SIG-M5 treated with dmso at 0.1 percent for 504 hours (cell line): Measurements from ENCODE around the gene SGSM1.

Experiments
- DNase-seq: peaks from one replicate; lab custom pipeline; 2025; ENCODE audit not compliant: unreplicated experiment; lab: John Stamatoyannopoulos, UW

SGSM1 gene

GRCh38 chr22:24948356-24949202 lies 142.6 kb downstream of the SGSM1 start:
- no peak for DNase-seq

DNA sequence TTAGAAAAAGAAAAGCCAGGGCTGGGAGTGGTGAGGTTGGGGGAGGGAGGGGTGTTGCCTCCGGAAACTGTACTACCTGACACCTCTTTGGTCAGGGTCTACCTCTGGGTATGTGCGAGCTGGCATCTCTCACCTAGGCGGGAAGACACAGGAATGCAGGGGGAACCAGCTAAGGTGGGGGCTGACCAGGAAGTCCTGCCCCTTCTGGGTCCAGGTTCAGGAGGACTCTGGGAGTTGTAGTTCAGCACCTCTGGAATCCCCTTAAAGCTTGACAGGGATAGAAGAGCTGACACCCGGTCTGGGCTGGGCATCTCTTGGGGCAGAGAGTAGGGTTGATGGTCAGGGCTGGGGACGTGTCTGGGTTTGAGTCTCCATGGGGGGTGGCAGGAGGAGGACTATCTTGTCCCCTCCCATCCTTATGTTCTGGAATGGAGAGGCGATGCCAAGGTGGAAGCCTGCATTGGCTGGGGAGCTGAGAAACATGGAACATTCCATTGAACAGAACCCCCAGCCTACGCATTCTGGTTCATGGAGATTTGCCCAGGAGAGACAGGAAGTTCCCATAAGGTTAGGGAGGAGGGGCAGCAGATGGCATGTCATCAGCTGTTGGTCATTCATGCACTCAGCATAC lies 144.4 kb downstream of the SGSM1 start:
- DNase-seq: no peak

GRCh38 chr22:24951942-24952836 lies 146.2 kb downstream of the SGSM1 start, which contains the start of gene KIAA1671:
Gene KIAA1671, plus strand, starts transcription at chr22:24952716. Its CDS starts 75,284 bp downstream, at chr22:25028000.
- peak; percentile 47 for DNase-seq

GRCh38 chr22:24952837-24953383 lies 146.9 kb downstream of the SGSM1 start:
- DNase-seq: no peak

DNA sequence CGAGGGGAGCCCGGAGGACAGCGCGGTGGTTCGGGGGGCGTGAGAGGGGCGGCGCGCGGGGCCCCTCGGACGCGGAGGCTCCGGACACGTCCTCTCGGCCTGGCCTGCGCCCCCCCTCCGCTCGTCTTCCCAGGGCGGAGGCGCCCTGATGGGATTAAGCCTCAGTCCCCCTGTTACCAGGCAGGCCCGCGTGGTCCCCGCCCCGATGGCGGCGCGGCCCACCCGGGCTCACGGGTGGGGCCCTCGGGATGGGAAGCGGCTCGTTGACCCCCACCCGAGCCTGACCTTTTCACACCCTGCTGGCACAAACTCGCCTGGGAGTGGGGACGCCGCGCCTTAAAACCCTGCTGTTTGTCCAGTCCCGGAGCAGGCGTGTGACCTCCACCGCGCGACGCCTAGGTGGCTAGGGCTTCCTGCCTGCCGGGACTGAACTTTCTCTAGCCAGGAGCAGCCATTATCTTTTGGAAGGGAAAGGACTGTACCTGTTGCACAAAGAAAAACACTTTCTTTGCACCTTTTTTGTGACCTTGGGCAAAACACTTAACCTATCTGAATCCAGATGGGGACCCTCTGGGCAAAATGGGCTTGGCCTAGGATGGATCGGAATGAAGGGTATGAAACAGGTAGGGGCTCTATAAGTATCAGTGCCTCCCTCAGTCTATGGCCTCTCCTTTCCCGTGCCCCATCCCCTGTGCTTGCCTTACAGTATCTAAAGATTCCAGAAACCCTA lies 147.5 kb downstream of the SGSM1 start:
- no peak for DNase-seq

- DNase-seq: no peak
Observed at GRCh38 chr22:24954114-24954463, 148.1 kb downstream of the SGSM1 start.

GRCh38 chr22:24954856-24955255 lies 148.8 kb downstream of the SGSM1 start:
- no peak for DNase-seq

DNA sequence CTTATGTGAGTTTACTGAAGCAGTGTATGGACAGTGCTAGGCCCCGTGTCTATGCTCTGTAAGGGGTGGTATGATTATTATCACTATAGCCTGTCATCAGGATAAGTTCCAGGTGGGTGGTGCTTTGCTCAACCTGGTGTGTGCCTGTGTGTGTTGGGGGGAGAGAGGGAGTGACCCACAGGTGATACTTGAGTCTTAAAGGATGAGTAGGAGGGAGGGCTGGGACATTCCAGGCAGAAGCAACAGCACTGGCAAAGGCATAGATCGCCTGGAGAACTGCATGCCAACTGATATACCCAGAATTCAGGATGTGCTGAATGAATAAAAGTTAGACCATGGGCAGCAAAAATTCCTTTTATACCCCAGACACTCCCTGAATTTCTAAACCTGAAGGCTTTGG lies 151.0 kb downstream of the SGSM1 start:
- no peak for DNase-seq

DNA sequence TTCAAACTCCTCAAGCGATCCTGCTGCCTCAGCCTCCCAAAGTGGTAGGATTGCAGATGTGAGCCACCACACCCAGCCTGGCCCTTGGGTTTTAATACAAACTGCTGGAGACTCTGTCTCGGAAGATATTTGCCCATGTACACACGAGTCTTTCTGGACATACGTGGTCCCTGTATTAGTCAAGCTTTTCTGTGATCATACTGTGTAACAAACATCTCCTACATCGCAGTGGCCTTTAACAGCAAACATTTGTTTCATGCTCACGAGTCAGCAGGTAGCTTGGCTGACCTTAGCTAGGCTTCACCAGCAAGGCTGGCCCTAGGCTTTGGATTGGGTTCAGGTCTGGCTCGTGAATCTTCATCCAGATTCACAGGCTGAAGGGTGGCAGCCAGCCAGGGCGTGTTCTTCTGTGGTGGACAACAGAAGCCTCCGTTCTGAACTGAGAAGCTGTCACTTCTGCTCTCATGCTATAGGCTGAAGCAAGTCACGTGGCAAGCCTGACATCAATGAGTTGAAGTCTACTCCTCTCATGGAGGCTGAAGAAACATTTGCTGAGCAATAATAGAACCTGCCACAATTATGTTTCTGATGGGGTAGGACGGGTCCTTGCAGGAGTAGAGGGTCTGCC lies 155.3 kb downstream of the SGSM1 start:
- no peak for DNase-seq

DNA sequence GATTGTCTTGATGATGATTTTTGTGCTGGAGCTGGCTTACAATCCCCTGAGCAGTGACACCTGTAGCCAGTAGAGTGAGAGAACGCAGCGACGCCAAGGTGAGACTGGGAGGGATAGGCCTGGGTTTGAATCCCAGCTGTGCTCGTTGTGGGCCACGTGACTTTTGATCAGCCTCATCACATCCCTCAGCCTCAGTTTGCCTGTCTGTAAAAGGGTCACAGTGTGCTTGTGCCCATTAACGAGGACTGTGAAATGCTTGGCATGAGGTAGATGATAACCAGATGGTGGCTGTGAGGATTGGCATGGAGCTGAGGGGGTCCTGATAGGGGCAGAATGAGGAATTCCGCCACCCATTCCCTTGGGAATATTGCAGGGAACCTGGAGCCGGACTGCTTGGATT lies 156.1 kb downstream of the SGSM1 start:
- no peak for DNase-seq

GRCh38 chr22:24962835-24963234 lies 156.8 kb downstream of the SGSM1 start:
- no peak for DNase-seq

GRCh38 chr22:24964441-24964840 lies 158.4 kb downstream of the SGSM1 start:
- no peak for DNase-seq

DNA sequence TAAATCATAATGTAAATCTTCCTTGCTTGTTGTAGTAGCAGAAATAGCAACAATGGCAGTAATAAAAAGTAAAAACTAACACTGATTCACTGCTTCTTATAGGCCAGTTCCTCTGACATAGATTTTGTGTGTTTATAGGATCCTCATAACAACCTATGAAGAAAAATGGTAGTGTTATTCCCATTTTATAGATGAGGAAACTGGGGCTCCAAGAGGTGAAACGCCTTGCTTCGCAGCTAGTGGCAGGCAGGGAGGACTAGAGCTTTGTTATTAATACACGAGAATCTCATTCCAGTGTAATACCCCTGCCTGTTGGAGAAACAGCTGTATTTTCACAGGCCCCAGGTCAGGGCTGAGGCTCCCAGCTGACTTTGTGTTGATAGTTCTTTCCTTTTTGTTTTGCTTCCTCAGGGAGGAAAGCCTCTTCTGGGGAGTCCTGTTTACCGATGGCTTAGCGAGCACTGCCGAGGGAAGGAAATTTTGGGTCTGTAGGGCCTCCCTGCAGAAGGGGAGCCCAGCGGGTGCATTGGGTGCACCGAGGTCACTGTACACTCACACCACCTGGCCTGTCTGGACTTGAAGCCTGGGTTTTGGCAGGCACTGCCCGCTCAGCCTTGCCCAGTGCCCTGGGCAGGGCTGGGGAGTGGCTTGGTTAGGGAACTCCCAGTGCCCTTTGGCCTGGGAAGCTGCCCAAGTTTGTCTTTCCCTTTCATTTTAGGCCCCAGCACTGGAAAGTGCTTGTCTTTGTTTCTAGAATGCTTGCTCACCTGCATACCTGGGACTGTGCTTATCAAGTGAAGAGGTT lies 160.0 kb downstream of the SGSM1 start:
- DNase-seq: no peak

DNA sequence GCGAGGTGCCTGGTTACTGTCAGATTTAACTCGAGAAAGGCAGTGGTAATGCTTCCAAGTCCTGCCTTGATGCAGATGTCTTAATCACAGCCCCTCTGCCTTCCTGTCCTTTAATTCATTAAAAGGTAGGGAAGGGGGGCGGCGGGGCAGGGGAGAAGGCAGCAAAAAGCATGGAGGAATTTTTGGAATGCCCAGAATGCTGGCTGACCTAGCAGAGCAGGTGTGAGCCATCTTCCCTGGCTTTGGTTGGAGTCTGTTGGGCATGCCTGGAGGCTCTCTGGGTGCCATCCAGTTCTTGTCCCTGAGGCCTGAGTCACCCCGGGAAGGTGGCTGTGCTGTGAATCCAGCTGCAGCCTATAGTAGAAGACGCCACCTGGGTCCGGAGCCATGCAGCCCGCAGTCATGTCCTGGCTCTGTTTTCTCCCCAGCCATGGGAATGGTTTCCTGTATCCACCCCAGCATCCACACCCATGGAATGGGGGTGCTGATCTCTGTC lies 162.1 kb downstream of the SGSM1 start:
- DNase-seq: no peak

GRCh38 chr22:24969560-24970301 lies 163.7 kb downstream of the SGSM1 start:
- no peak for DNase-seq

DNA sequence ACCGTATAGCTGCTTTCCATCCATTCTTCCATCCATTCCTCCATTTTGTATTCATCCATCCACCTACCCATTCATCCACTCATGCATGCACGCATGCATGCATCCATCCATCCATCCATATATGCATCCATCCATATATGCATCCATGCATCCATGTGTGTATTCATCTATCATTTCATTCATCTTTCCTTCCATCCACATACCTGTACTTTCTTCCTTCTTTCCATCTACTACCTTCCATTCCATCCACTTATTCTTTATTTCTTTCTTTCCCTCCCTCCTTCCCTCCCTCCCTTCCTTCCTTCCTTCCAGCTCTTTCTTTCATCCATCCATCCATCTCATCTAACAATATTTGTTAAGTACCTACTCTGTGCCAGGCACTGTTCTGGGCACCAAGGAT lies 166.4 kb downstream of the SGSM1 start:
- no peak for DNase-seq

DNA sequence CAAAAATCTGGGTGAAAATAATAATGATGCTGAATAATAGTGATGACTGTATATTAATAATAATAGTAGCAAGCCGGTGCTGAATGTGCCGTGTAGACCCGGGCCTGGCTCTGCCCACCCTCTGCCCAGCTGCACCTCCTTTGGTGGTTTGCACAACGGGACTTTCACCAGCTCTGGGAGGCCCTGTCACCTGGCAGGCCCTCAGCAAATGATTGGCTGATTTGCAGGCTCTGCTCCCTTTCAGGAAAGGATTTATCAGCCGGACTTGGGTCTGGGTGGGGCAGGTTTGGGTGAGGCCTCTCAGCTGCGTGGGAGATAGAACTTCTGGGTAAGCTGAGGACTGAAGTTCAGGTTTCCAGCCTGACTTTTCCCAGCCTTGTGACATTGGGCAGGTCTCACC lies 167.9 kb downstream of the SGSM1 start:
- no peak for DNase-seq

- DNase-seq: no peak
Observed at GRCh38 chr22:24975125-24975640, 169.2 kb downstream of the SGSM1 start.
